GM19463 (cell line): ENCODE measurements around the gene CCP110.
"Not testable (repeated sequence)": the region's sequence is repeated elsewhere in the genome, so short reads cannot be mapped to it uniquely, and the experiment has no call there.

Experiments
- ATAC-seq: cut with Tn5 transposase; IDR thresholded peaks from one replicate; pipeline ENCODE4 v1.9.1; 2021; ENCODE audit warnings: mild to moderate bottlenecking, moderate library complexity; ENCODE audit not compliant: unreplicated experiment

CCP110 gene

GRCh38 chr16:19543278-19543996 lies 19.7 kb downstream of the CCP110 start:
- ATAC-seq = not testable (repeated sequence)

- no peak for ATAC-seq
These were observed 24.4 kb downstream of the CCP110 start for GRCh38 chr16:19548144-19548543.

- no peak for ATAC-seq
These were observed 25.9 kb downstream of the CCP110 start for GRCh38 chr16:19549673-19550072.

DNA sequence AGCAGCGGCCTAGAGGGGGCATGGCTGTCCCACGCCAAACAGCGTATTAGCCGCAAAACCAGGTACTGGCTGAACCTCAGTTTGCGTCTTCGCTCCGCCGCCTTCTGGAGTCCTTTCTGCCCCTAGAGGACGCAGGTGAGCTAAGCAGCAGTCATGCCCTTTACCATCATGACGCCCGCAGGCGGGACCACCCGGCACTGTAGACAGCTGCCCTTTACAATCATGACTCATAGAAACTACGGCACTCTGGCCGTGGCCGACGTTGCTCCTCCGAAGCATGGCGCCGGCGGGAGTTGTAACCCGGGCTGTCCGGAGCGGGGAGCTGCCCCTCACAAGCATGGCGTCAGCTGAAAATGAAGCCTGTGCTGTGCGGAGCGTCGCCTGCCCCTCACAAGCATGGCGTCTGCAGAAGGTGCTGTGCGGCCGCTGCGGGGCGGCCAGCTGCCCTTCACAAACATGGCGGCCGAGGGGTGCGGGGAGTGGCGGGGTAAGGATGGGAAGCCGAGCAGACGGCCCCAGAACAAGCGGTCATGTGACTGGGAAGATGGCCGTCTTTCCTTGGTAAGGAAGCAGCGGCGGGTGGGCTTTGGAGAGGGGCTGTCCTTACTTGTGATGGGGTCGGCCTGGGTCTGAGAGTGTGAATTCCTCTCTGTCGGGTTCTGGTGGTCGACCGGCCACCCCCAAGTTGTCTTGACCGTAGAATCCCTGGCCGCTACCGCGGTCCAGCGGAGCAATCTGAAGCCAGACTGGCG lies 31.6 kb downstream of the CCP110 start, which contains the start of gene VPS35L:
TSS of gene VPS35L (plus strand) at position 518 of the 752 bp plus-strand sequence. CDS start at position 545, 27 bp downstream.
- peak; percentile 94 for ATAC-seq

- no peak for ATAC-seq
These were observed 32.4 kb downstream of the CCP110 start for GRCh38 chr16:19555938-19556771.

- ATAC-seq = no peak
These were observed 35.6 kb downstream of the CCP110 start for GRCh38 chr16:19559242-19559910.

DNA sequence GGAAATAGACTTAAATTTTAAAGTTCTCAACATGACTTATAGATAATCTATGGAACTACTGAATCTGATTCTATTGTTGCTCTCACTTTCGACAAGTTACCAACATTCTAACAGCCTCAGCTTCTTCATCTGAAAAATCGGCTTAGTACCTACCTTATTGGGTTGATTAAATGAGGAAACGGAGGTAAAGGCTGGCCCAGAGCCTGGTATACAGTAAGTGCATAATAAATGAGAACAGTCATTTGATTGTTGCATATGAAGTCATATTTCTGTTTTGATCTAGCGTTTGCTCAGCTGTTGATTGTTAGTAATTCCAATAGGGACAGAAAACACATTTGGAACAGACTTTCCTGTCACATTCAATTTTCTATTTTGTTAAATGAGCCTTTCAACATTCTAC lies 36.3 kb downstream of the CCP110 start:
- no peak for ATAC-seq

DNA sequence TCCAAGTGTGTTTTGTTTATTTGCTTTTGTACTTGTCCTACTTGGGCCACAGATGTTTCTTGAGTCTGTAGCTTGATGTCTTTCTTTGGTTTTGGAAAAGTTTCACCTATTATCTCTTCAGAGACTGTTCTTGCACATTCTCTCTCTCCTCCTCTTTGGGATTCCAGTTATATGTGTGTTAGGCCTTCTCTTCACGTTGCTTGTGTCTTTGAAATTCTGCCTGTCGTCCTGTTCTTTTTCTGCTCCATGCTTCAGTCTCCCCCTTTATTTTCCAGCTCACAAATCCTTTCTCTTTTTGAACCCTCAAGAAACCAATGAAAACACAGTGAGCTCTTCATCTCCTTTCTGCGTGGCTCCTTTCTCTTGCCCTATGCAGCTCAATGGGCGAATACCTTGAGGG lies 39.6 kb downstream of the CCP110 start:
- ATAC-seq = no peak

GRCh38 chr16:19566362-19566761 lies 42.6 kb downstream of the CCP110 start:
- ATAC-seq = no peak

GRCh38 chr16:19567560-19567959 lies 43.8 kb downstream of the CCP110 start:
- ATAC-seq = no peak

DNA sequence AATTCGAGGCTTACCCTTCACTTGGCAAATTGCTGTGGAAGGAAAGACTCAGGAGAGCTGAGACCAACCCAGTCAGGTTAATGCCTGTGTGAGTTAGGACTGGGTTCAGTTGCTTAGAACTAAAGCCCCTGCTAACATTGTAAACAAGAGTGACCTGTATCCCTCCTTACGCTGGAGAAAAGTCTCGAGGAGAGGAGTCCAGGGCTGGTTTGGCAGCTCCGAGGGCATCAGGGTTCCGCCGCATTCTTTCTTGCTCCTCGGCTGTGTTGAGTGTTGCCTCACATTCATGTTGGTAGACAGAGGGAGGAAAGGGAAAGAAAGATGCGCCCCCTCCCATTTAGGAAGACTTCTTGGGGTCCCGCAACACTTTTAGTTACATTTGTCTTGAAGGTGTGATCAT lies 50.3 kb downstream of the CCP110 start:
- no peak for ATAC-seq

DNA sequence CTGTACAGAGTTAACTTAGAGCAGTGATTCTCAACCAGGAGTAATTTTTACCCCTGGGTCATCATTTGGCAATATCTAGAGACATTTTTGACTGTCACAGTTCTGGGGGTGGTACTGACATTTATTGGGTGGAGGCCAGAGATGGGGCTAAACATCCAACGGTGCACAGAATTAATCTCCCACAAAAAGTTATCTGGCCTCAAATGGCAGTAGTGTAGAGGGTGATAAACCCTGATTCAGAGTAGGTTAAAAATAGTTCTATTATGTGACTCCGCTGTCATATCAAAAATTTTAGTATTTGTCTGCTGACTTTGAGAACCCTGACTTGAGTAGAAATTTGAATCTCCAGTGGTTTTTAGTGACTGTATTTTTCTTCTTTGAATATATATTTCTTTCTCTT lies 50.9 kb downstream of the CCP110 start:
- ATAC-seq = no peak

- ATAC-seq = no peak
These were observed 54.7 kb downstream of the CCP110 start for GRCh38 chr16:19578378-19578971.

DNA sequence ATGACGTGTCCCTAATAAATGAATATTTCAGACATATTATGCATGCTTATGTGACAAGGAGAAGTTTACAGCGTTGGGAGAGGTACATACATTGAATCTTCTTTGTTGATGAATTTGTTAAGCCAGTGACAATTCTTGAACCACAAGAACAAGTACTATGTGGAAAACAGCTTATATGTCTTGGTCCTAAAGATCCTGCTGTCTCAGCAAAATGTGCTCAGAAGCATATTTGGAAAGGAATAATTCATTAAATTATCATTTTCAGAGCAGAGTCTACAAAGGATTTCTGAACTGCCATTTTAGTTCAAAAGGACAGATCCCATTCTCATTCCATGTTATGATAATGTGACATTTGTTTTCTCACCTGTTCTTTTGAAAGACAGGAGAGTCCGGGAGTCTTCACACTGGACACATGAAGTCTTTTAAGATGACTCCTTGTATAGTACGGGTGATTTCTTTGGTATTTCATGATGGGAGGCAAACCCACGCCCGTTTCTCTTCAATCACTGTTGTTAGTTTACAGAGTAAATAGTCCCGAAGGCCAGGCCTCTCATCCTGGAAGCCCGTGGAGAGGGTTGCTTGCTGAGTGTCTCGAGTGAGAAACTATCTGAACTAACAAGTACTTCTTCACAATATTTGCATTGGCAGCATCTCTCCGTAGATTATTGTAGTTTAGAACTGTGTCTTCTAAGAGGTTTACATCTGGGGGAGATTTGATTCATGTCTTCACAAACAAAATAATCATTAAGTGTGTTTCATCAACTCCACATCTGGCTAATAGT lies 58.5 kb downstream of the CCP110 start:
- no peak for ATAC-seq

DNA sequence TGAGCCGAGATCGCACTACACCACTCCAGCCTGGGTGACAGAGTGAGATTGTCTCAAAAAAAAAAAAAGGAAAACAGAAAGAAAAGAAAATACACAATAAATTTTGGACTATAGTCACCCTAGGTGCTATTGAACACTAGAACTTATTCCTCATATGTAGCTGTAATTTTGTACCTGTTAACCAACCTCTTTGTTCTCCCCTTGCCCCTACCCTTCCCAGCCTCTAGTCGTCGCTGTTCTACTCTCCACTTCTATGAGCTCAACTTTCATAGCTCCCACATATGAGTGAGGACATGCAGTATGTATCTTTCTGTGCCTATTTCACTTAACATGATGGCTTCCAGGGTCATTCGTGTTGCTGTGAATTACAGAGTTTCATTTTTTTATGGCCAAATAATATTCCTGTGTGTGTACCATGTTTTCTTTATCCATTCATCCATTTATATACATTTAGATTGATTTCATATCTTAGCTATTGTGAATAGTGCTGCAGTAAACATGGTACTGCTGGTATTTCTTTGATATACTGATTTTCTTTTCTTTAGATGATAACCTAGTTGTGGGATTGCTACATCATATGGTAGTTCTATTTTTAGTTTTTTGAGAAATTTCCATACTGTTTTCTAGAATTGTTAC lies 60.0 kb downstream of the CCP110 start:
- no peak for ATAC-seq

DNA sequence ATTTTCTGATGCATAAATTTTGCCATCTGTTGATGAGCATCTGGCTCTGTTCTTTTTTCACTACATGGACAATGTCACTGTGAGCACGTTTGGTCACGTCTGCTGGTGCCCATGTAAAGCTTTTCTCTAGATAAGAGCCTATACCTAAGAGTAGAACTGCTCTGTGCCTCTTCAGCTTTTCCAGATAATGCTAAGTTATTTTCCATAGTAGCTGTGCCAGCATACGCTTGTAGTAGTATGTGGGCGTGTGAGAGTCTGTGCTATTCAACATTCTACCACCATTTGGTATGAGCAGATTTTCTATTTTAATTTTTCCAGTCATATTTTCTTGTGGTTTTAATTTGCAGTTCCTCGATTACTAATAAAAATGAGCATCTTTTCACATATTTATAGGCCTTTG lies 64.9 kb downstream of the CCP110 start:
- ATAC-seq = no peak

DNA sequence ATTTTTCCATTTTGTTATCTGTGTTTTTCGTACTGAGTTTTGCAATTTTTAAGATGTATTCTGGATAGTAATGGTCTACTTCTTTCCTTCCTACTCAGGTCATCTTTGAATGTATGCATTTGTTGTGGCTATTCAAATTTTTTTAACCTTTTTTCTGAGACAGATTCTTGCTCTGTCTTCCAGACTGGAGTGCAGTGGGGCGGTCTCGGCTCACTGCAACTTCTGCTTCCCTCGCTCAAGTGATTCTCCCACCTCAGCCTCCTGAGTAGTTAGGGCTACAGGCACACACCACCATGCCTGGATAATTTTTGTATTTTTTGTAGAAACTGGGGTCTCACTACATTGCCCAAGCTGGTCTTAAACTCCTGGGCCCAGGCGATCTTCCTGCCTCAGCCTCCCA lies 65.4 kb downstream of the CCP110 start:
- no peak for ATAC-seq

- no peak for ATAC-seq
These were observed 66.1 kb downstream of the CCP110 start for GRCh38 chr16:19589771-19590302.
